K562 (cell line): ENCODE data around the gene LYRM7. TPM values are rescaled to one million over a fixed set of nuclear protein-coding genes. Genes with fewer than 3 reads are reported as not detected.
A peak's percentile ranks its signal among the peaks of the same experiment; 100 is the strongest.

Experiments
- CXXC5 ChIP-seq: fragments of 250-450 bp; sonication (Bioruptor Pico); IDR thresholded peaks from 2 replicates; pipeline ENCODE4 v1.8.0; 2022; ENCODE audit warnings: inconsistent platforms, mild to moderate bottlenecking, moderate library complexity
- DACH1 ChIP-seq: fragments of 450-650 bp; IDR thresholded peaks from 2 replicates; pipeline ENCODE4 v1.6.1; 2018; ENCODE audit not compliant: partially characterized antibody
- ETV6 ChIP-seq, 3 experiments: fragments of 150-350 bp in 1 of 3; sonication (generic) in 1 of 3; formaldehyde crosslinking in 1 of 3; IDR thresholded peaks; 2 replicates each; pipeline versions ENCODE4 v1.6.1 to v1.8.0; 2014 to 2022; ENCODE audit warnings: borderline replicate concordance in 2 of 3, low read depth in 2 of 3, antibody characterized with exemption in 1 of 3, low read length in 1 of 3, mild to moderate bottlenecking in 1 of 3, missing genetic modification reagents in 1 of 3
- HNRNPLL ChIP-seq: fragments of 200-400 bp; formaldehyde crosslinking; IDR thresholded peaks from 2 replicates; pipeline ENCODE4 v1.6.1; 2017; ENCODE audit warnings: low read length, low read depth, mild to moderate bottlenecking; ENCODE audit not compliant: poor library complexity, severe bottlenecking
- JUND ChIP-seq, 2 experiments: IDR thresholded peaks; 2 replicates in 1 of 2; 3 replicates in 1 of 2; pipeline ENCODE4 v1.6.1; 2011; ENCODE audit warnings: borderline replicate concordance in 2 of 2, low read depth in 2 of 2, low read length in 2 of 2, improper control_type of control experiment in 1 of 2, missing biosample characterization in 1 of 2, missing genetic modification characterization in 1 of 2, missing genetic modification reagents in 1 of 2
- KLF1 ChIP-seq: fragments of 450-650 bp; IDR thresholded peaks from 2 replicates; pipeline ENCODE4 v1.6.1; 2016; ENCODE audit warnings: missing genetic modification characterization, missing compliant biosample characterization
- MED1 ChIP-seq: sonication (generic); formaldehyde crosslinking; IDR thresholded peaks from 2 replicates; pipeline ENCODE4 v1.8.1; 2023; ENCODE audit warnings: missing genetic modification reagents, borderline replicate concordance
- MXI1 ChIP-seq: IDR thresholded peaks from 2 replicates; pipeline ENCODE4 v1.6.1; 2011; ENCODE audit warnings: low read depth, mild to moderate bottlenecking, improper control_type of control experiment, low read length
- NCOA1 ChIP-seq: fragments of 450-650 bp; IDR thresholded peaks from 2 replicates; pipeline ENCODE4 v1.6.1; 2016; ENCODE audit warnings: low read depth
- NFXL1 ChIP-seq: fragments of 450-650 bp; formaldehyde crosslinking; IDR thresholded peaks from 2 replicates; pipeline ENCODE4 v1.4.0; 2021; ENCODE audit warnings: mild to moderate bottlenecking
- NRF1 ChIP-seq, 2 experiments: fragments of 450-650 bp; IDR thresholded peaks in 1 of 2; conservative IDR thresholded peaks in 1 of 2; 2 replicates each; pipeline ENCODE4 v1.6.1; 2014; ENCODE audit warnings: mild to moderate bottlenecking in 2 of 2
- PHTF2 ChIP-seq: fragments of 250-450 bp; sonication (Bioruptor Pico); IDR thresholded peaks from 2 replicates; pipeline ENCODE4 v1.5.0; 2021; ENCODE audit warnings: mild to moderate bottlenecking
- PML ChIP-seq: IDR thresholded peaks from 2 replicates; pipeline ENCODE4 v1.6.1; 2012; ENCODE audit warnings: low read length, inconsistent platforms
- POLR2AphosphoS5 ChIP-seq: IDR thresholded peaks from 2 replicates; pipeline ENCODE4 v1.6.1; 2011; ENCODE audit warnings: mild to moderate bottlenecking, low read depth, low read length, moderate library complexity; ENCODE audit not compliant: control insufficient read depth, insufficient read depth
- POLR2B ChIP-seq: fragments of 450-650 bp; IDR thresholded peaks from 2 replicates; pipeline ENCODE4 v1.6.1; 2018; ENCODE audit warnings: low read depth; ENCODE audit not compliant: partially characterized antibody
- SREBF2 ChIP-seq: sonication (generic); formaldehyde crosslinking; IDR thresholded peaks from 2 replicates; pipeline ENCODE4 v1.4.0; 2020; ENCODE audit warnings: mild to moderate bottlenecking, missing genetic modification reagents
- TCF15 ChIP-seq: fragments of 250-450 bp; sonication (Bioruptor Pico); IDR thresholded peaks from 2 replicates; pipeline ENCODE4 v1.8.0; 2022; ENCODE audit warnings: moderate library complexity, mild to moderate bottlenecking, inconsistent platforms
- TEAD1 ChIP-seq, 2 experiments: fragments of 450-650 bp in 1 of 2; sonication (generic) in 1 of 2; formaldehyde crosslinking; IDR thresholded peaks; 2 replicates each; pipeline versions ENCODE4 v1.4.0 to v1.8.0; 2020 to 2022; ENCODE audit warnings: mild to moderate bottlenecking in 2 of 2, missing genetic modification reagents in 1 of 2
- TFE3 ChIP-seq: fragments of 450-650 bp; formaldehyde crosslinking; IDR thresholded peaks from 2 replicates; pipeline ENCODE4 v1.4.0; 2020; ENCODE audit warnings: mild to moderate bottlenecking, mixed read lengths
- WHSC1 ChIP-seq: IDR thresholded peaks from one replicate; pipeline ENCODE4 v1.6.1; 2012; ENCODE audit warnings: low read length, control low read depth, inconsistent platforms
- ZBTB17 ChIP-seq: fragments of 450-650 bp; formaldehyde crosslinking; IDR thresholded peaks from 2 replicates; pipeline ENCODE4 v1.4.0; 2020; ENCODE audit warnings: mild to moderate bottlenecking
- ZNF217 ChIP-seq: sonication (generic); formaldehyde crosslinking; IDR thresholded peaks from 2 replicates; pipeline ENCODE4 v1.8.0; 2022; ENCODE audit warnings: mild to moderate bottlenecking, missing genetic modification reagents
- ZNF311 ChIP-seq: fragments of 250-450 bp; sonication (Bioruptor Pico); IDR thresholded peaks from 2 replicates; pipeline ENCODE4 v1.4.0; 2020; ENCODE audit warnings: mild to moderate bottlenecking, moderate library complexity
- ZNF668 ChIP-seq: fragments of 250-450 bp; sonication (Bioruptor Pico); IDR thresholded peaks from 2 replicates; pipeline ENCODE4 v1.8.0; 2022; ENCODE audit warnings: mild to moderate bottlenecking, inconsistent platforms
- ZNF75A ChIP-seq: fragments of 450-650 bp; formaldehyde crosslinking; IDR thresholded peaks from 2 replicates; pipeline ENCODE4 v1.4.0; 2020; ENCODE audit warnings: mild to moderate bottlenecking
- ZNF766 ChIP-seq: fragments of 200-800 bp; sonication (Bioruptor generic); conservative IDR thresholded peaks from 2 replicates; pipeline ENCODE4 v1.6.1; 2016; ENCODE audit warnings: missing genetic modification characterization, missing compliant biosample characterization
- polyA plus RNA-seq, 8 experiments: library from polyadenylated mRNA; depleted of rRNA in 4 of 8; stranded (reverse) in 5 of 8; unstranded in 3 of 8; fragments of >200 nt; fragmentation: Nextera tagmentation in 2 of 8; fragmentation: Illumina TruSeq in 1 of 8; extraction: Ambion mirVana in 2 of 8; extraction: Trizol in 1 of 8; gene quantifications; 2 replicates each; pipeline versions ENCODE4 v1.2.1 to v1.2.3, GENCODE V29; 2011 to 2014; ENCODE audit warnings: inconsistent platforms in 1 of 8, missing spikeins in 1 of 8
- total RNA-seq, 7 experiments: library from RNA; depleted of rRNA in 6 of 7; stranded (reverse); fragments of >200 nt in 6 of 7; fragmentation: Illumina TruSeq in 2 of 7; extraction: Trizol in 2 of 7; gene quantifications; 2 replicates each; pipeline versions ENCODE4 v1.2.1 to v1.2.3, GENCODE V29; 2011 to 2021; ENCODE audit warnings: low replicate concordance in 1 of 7
- TF ChIP-seq, protein P1 (sequence below), 2 experiments: fragments of 450-650 bp in 1 of 2; sonication (generic) in 1 of 2; formaldehyde crosslinking in 1 of 2; IDR thresholded peaks in 1 of 2; conservative IDR thresholded peaks in 1 of 2; 2 replicates each; pipeline versions ENCODE4 v1.6.1 to v1.8.1; 2016 to 2023; ENCODE audit warnings: mild to moderate bottlenecking in 2 of 2, moderate library complexity in 2 of 2, inconsistent platforms in 1 of 2, missing genetic modification reagents in 1 of 2

LYRM7 gene
- total and polyA plus RNA-seq, 9 of the 15 experiments (the other 6 are each of a cell fraction or from before 2014, with no cell fraction given): 16.2 to 70.1 (median 33.3) TPM

GRCh38 chr5:131252824-131253171 is 82.1 kb downstream of the LYRM7 start (continued):
- 0 out of 2 replicates have a peak, but pooled peaks have one; percentile 25 for TF ChIP-seq ZNF311 (CRISPR knock-in tag)
- no peak for TF ChIP-seq TEAD1 (CRISPR knock-in tag; IDR thresholded peaks at IDR 0.05)
- no peak for TF ChIP-seq WHSC1
- peak; percentile 19; the same call in 1 of the 2 replicates for TF ChIP-seq CXXC5 (CRISPR knock-in tag)
- no peak for TF ChIP-seq ZNF75A (CRISPR knock-in tag)
- TF ChIP-seq PHTF2: no peak
- TF ChIP-seq ETV6 (IDR thresholded peaks at IDR 0.05; ENCODE audit: borderline replicate concordance in 1 of 2, low read depth in 2 of 2, low read length in 1 of 2): peak in 1 of 2 experiments; percentile 73; a peak in 2 of 4 replicates
- no peak for TF ChIP-seq ETV6 (CRISPR knock-in tag; IDR thresholded peaks at IDR 0.05; ENCODE audit: borderline replicate concordance)
- TF ChIP-seq PML: no peak
- TF ChIP-seq NFXL1 (CRISPR knock-in tag): no peak
- no peak for TF ChIP-seq MXI1
- TF ChIP-seq, protein P1, sequence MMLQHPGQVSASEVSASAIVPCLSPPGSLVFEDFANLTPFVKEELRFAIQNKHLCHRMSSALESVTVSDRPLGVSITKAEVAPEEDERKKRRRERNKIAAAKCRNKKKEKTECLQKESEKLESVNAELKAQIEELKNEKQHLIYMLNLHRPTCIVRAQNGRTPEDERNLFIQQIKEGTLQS (IDR thresholded peaks at IDR 0.05): no peak
- TF ChIP-seq, protein P1 (CRISPR knock-in tag; conservative IDR thresholded peaks at IDR 0.05): no peak
- TF ChIP-seq DACH1: no peak
- 0 out of 2 replicates have a peak, but pooled peaks have one; percentile 26 for TF ChIP-seq TCF15 (CRISPR knock-in tag)
- TF ChIP-seq POLR2AphosphoS5: no peak
- no peak for TF ChIP-seq ZNF217 (CRISPR knock-in tag)
- TF ChIP-seq JUND (IDR thresholded peaks at IDR 0.05; ENCODE audit: borderline replicate concordance, low read depth, low read length): peak; percentile 16; the same call in 1 of the 2 replicates
- no peak for TF ChIP-seq JUND (tag; IDR thresholded peaks at IDR 0.05; ENCODE audit: borderline replicate concordance, low read depth, low read length)
- TF ChIP-seq SREBF2 (CRISPR knock-in tag): no peak
- TF ChIP-seq TFE3 (CRISPR knock-in tag): 0 out of 2 replicates have a peak, but pooled peaks have one; percentile 22
- peak; percentile 34 to 50; a peak in 3 of 4 replicates for TF ChIP-seq NRF1 (conservative IDR thresholded peaks at IDR 0.05 in 1 of 2, IDR thresholded peaks at IDR 0.05 in 1 of 2)
- no peak for TF ChIP-seq MED1
- no peak for TF ChIP-seq KLF1 (tag)
- peak; percentile 61; the same call in 1 of the 2 replicates for TF ChIP-seq ZNF766 (CRISPR knock-in tag)
- peak; percentile 68 for TF ChIP-seq HNRNPLL
- no peak for TF ChIP-seq NCOA1
- TF ChIP-seq POLR2B: no peak
- no peak for TF ChIP-seq ZNF668 (CRISPR knock-in tag)
- TF ChIP-seq ZBTB17: 0 out of 2 replicates have a peak, but pooled peaks have one; percentile 25
